ENCODE data around the gene C10orf143. TPM values are rescaled to one million over a fixed set of nuclear protein-coding genes. Genes with fewer than 3 reads are reported as not detected.

The C10orf143 gene
- total and polyA plus RNA-seq, 2 experiments from 2014 or later: 0.21 to 3.7 TPM

GRCh38 chr10:130028465-130028819 is 82.2 kb downstream of the C10orf143 start:
- no peaks in the 10 kb centered on the region for H3K4me1 ChIP-seq (ENCODE audit: insufficient read depth)
- no peaks in the 10 kb centered on the region for H3K79me2 ChIP-seq (replicated peaks; ENCODE audit: insufficient read depth)
- H3K4me3 Mint-ChIP-seq: no peak overlapping the region
- H3K36me3 ChIP-seq (ENCODE audit: insufficient read depth): no peaks in the 10 kb centered on the region
- H3K9me2 ChIP-seq (ENCODE audit: insufficient read depth): no peaks in the 10 kb centered on the region
- no peak overlapping the region for H3K27ac Mint-ChIP-seq
- no peak for DNase-seq (ENCODE audit: low spot score)
- no peaks in the 10 kb centered on the region; the same call in 1 of the 3 replicates for H3K9me3 Mint-ChIP-seq
- no peaks in the 10 kb centered on the region for H4K20me1 ChIP-seq (replicated peaks; ENCODE audit: insufficient read depth)
- no peak for TF ChIP-seq POLR2AphosphoS5 (IDR thresholded peaks at IDR 0.05; ENCODE audit: low read depth)
- TF ChIP-seq CTCF (conservative IDR thresholded peaks at IDR 0.05; ENCODE audit: low read depth in 2 of 2): no peak
- no peak for TF ChIP-seq ZNF462 (CRISPR knock-in tag; IDR thresholded peaks at IDR 0.05)
- TF ChIP-seq ETS1 (IDR thresholded peaks at IDR 0.05): no peak
- no peak for TF ChIP-seq JUNB (IDR thresholded peaks at IDR 0.05; ENCODE audit: unreplicated experiment)
- TF ChIP-seq NANOG (IDR thresholded peaks at IDR 0.05; ENCODE audit: borderline replicate concordance): no peak
- no peak for TF ChIP-seq EZH2 (IDR thresholded peaks at IDR 0.05; ENCODE audit: low read depth, unreplicated experiment)
- no peak for TF ChIP-seq ZNF331 (CRISPR knock-in tag; IDR thresholded peaks at IDR 0.05; ENCODE audit: low read depth)
- TF ChIP-seq CREB1 (CRISPR knock-in tag; IDR thresholded peaks at IDR 0.05; ENCODE audit: low read depth): no peak
- ATAC-seq: no peak
- no peaks in the 10 kb centered on the region for H3K27me3 ChIP-seq (ENCODE audit: insufficient read depth)
- H3K4me1 Mint-ChIP-seq: no peaks in the 10 kb centered on the region
- no peak overlapping the region for H3K27ac ChIP-seq (ENCODE audit: low read depth)
- H3K27me3 Mint-ChIP-seq (ENCODE audit: insufficient read depth, low read depth, poor library complexity): peaks cover 9% of the 10 kb centered on the region
- H2AFZ ChIP-seq: no peak overlapping the region
- H3K36me3 Mint-ChIP-seq (ENCODE audit: low read depth): no peaks in the 10 kb centered on the region; the same call in 2 of the 3 replicates
- H3F3A ChIP-seq (replicated peaks; ENCODE audit: low read depth): no peaks in the 10 kb centered on the region
- no peak overlapping the region for H3K4me2 ChIP-seq
- no peak overlapping the region for H3K4me3 ChIP-seq

Data from GM23338 (cell line).